Gastrocnemius medialis (tissue), 4 donors: ENCODE measurements around the gene DCTN3. TPM values are rescaled to one million over a fixed set of nuclear protein-coding genes. Genes with fewer than 3 reads are reported as not detected.

Experiments
- ATAC-seq, 2 donors: fragments of 150-250 bp; one replicate each; pipeline ENCODE4 v1.9.1; 2016
- DNase-seq, 2 donors: peaks; one replicate each; pipeline ENCODE4 v3.0.0-alpha.2; 2019
- H3K27ac ChIP-seq, 4 donors: fragments of 200-600 bp; sonication (generic); 1 replicate in 1 of 4; 2 replicates in 3 of 4; pipeline ENCODE4 v1.5.1; 2016 to 2018; ENCODE audit warnings: mild to moderate bottlenecking in 2 of 4, moderate library complexity in 1 of 4
- H3K27me3 ChIP-seq, 3 donors: fragments of 200-600 bp; sonication (generic) in 2 of 3; 1 replicate in 1 of 3; 2 replicates in 2 of 3; pipeline versions ENCODE4 v1.5.1 to v1.6.0; 2016 to 2019; ENCODE audit warnings: mild to moderate bottlenecking in 1 of 3, moderate library complexity in 1 of 3
- H3K36me3 ChIP-seq, 2 donors: fragments of 200-600 bp; sonication (generic) in 1 of 2; one replicate each; pipeline ENCODE4 v1.5.1; 2017 to 2018
- H3K4me1 ChIP-seq, 2 donors: fragments of 200-600 bp; sonication (generic) in 1 of 2; one replicate each; pipeline ENCODE4 v1.5.1; 2016 to 2017; ENCODE audit warnings: mild to moderate bottlenecking in 2 of 2
- H3K4me3 ChIP-seq, 4 donors: fragments of 200-600 bp; sonication (generic) in 3 of 4; 1 replicate in 1 of 4; 2 replicates in 3 of 4; pipeline ENCODE4 v1.5.1; 2016 to 2019; ENCODE audit warnings: mild to moderate bottlenecking in 2 of 4
- H3K9me3 ChIP-seq, 3 donors: fragments of 200-600 bp; sonication (generic) in 2 of 3; 1 replicate in 1 of 3; 2 replicates in 2 of 3; pipeline ENCODE4 v1.5.1; 2016 to 2019
- CTCF ChIP-seq, 5 experiments: fragments of 450-650 bp in 3 of 5; fragments of 200-600 bp in 2 of 5; sonication (generic) in 2 of 5; IDR thresholded peaks in 4 of 5; conservative IDR thresholded peaks in 1 of 5; 1 replicate in 4 of 5; 2 replicates in 1 of 5; pipeline ENCODE4 v1.5.1; 2016 to 2019; ENCODE audit warnings: antibody characterized with exemption in 5 of 5, mild to moderate bottlenecking in 3 of 5, moderate library complexity in 3 of 5
- POLR2A ChIP-seq, 2 donors: fragments of 450-650 bp; IDR thresholded peaks; one replicate each; pipeline ENCODE4 v1.6.1; 2017; ENCODE audit warnings: antibody characterized with exemption in 2 of 2, mild to moderate bottlenecking in 2 of 2, moderate library complexity in 2 of 2
- in situ Hi-C, 4 donors: fragments of 200-750 bp; cut with MboI; loops; one replicate each; pipeline versions ENCODE4 v1.15.0 to v1.8.0; 2017; ENCODE audit warnings: low sequenced_read_pairs in 4 of 4
- intact Hi-C: fragments of 100-400 bp; cut with DNase I; formaldehyde crosslinking; loops from one replicate; pipeline ENCODE4 v1.15.1; 2023; ENCODE audit warnings: low total_unique reads
- total RNA-seq, 4 donors: library from RNA; depleted of rRNA; stranded (reverse); fragments of >200 nt; gene quantifications; one replicate each; pipeline versions ENCODE4 v1.1.0 to v1.2.3, GENCODE V29; 2016

Gene DCTN3
- total RNA-seq, 4 donors from 2014 or later: 62.8 to 174 (median 105) TPM

GRCh38 chr9:34611251-34611810, 9.0 kb downstream of the DCTN3 start:
- H3K4me1 ChIP-seq: peaks cover 23 to 30% of the 10 kb centered on the region in 2 donors
- H3K9me3 ChIP-seq: no peaks in the 10 kb centered on the region
- H3K27me3 ChIP-seq: no peaks in the 10 kb centered on the region
- in situ Hi-C loops (loop anchor here in 1 of 4 donors (25.0 kb wide), 1 partner anchor 99 kb away; the partner anchor contains the start of gene ENHO), intact Hi-C loops (no loop called here)
- H3K4me3 ChIP-seq: peak overlapping the region; percentile 67 to 89 (median 81)
- H3K27ac ChIP-seq: peak overlapping the region; percentile 93 to 98 (median 96)
- ATAC-seq (peak; percentile 39 to 51), DNase-seq (peak in 1 of 2 donors; percentile 42)
- peaks cover 0 to 16% of the 10 kb centered on the region in 2 donors for H3K36me3 ChIP-seq
- TF ChIP-seq CTCF (IDR thresholded peaks at IDR 0.05 in 4 of 5, conservative IDR thresholded peaks at IDR 0.05 in 1 of 5): no peak
- TF ChIP-seq POLR2A (IDR thresholded peaks at IDR 0.05): no peak

- no peak for TF ChIP-seq POLR2A (IDR thresholded peaks at IDR 0.05)
- Histone ChIP-seq H3K9me3 (no peaks in the 10 kb centered on the region), H3K27ac (peak overlapping the region; percentile 93 to 98 (median 96)), H3K36me3 (peaks cover 0 to 10% of the 10 kb centered on the region in 2 donors), H3K27me3 (no peaks in the 10 kb centered on the region), H3K4me1 (peaks cover 23 to 30% of the 10 kb centered on the region in 2 donors), H3K4me3 (peak overlapping the region; percentile 67 to 89 (median 81))
- DNase-seq: peak in 1 of 2 donors; percentile 55
- in situ Hi-C loops: loop anchor here in 1 of 4 donors (25.0 kb wide), 1 partner anchor 98 kb away; the partner anchor contains the start of gene ENHO
- intact Hi-C loops: no loop called here
- ATAC-seq: peak; percentile 15 to 48
These were observed 9.7 kb downstream of the DCTN3 start for GRCh38 chr9:34610434-34611206.

GRCh38 chr9:34607331-34607730, 13.0 kb downstream of the DCTN3 start:
- TF ChIP-seq POLR2A (IDR thresholded peaks at IDR 0.05): no peak
- no peak for TF ChIP-seq CTCF (IDR thresholded peaks at IDR 0.05 in 4 of 5, conservative IDR thresholded peaks at IDR 0.05 in 1 of 5)
- no peak overlapping the region for H3K4me3 ChIP-seq
- no peaks in the 10 kb centered on the region for H3K36me3 ChIP-seq
- intact Hi-C loops (no loop called here), in situ Hi-C loops (loop anchor here (10.0 to 25.0 kb wide), 2 partner anchors 95 to 203 kb away; partner anchors contain the start of gene ENHO (in 1 of the 4))
- H3K9me3 ChIP-seq: no peaks in the 10 kb centered on the region
- ATAC-seq (no peak), DNase-seq (no peak)
- H3K27ac ChIP-seq: no peak overlapping the region
- no peaks in the 10 kb centered on the region for H3K27me3 ChIP-seq
- peaks cover 14 to 21% of the 10 kb centered on the region in 2 donors for H3K4me1 ChIP-seq

GRCh38 chr9:34606905-34607304, 13.4 kb downstream of the DCTN3 start:
- Histone ChIP-seq H3K9me3 (no peaks in the 10 kb centered on the region), H3K4me1 (peaks cover 14 to 20% of the 10 kb centered on the region in 2 donors), H3K4me3 (no peak overlapping the region), H3K36me3 (no peaks in the 10 kb centered on the region), H3K27me3 (no peaks in the 10 kb centered on the region), H3K27ac (no peak overlapping the region)
- DNase-seq (no peak), ATAC-seq (no peak)
- TF ChIP-seq CTCF (IDR thresholded peaks at IDR 0.05 in 4 of 5, conservative IDR thresholded peaks at IDR 0.05 in 1 of 5): no peak
- no peak for TF ChIP-seq POLR2A (IDR thresholded peaks at IDR 0.05)
- in situ Hi-C loops (loop anchor here (10.0 to 25.0 kb wide), 2 partner anchors 95 to 202 kb away; partner anchors contain the start of gene ENHO (in 1 of the 4)), intact Hi-C loops (no loop called here)

GRCh38 chr9:34606190-34606589, 14.1 kb downstream of the DCTN3 start:
- Histone ChIP-seq H3K4me3 (no peak overlapping the region), H3K4me1 (peaks cover 12 to 16% of the 10 kb centered on the region in 2 donors), H3K27me3 (no peaks in the 10 kb centered on the region), H3K9me3 (no peaks in the 10 kb centered on the region), H3K27ac (no peak overlapping the region), H3K36me3 (no peaks in the 10 kb centered on the region)
- intact Hi-C loops (no loop called here), in situ Hi-C loops (loop anchor here (10.0 to 25.0 kb wide), 2 partner anchors 94 to 201 kb away; partner anchors contain the start of gene ENHO (in 1 of the 4))
- no peak for DNase-seq
- no peak for TF ChIP-seq CTCF (IDR thresholded peaks at IDR 0.05 in 4 of 5, conservative IDR thresholded peaks at IDR 0.05 in 1 of 5)
- TF ChIP-seq POLR2A (IDR thresholded peaks at IDR 0.05): no peak
- ATAC-seq: no peak
